DMS153 treated with DMSO at 0.1 percent for 48 hours (cell line): Measurements from ENCODE around the gene MAP7.

ENCODE experiments used
- DNase-seq: peaks from one replicate; lab custom pipeline; 2025; ENCODE audit not compliant: unreplicated experiment; lab: John Stamatoyannopoulos, UW

The MAP7 gene

DNA sequence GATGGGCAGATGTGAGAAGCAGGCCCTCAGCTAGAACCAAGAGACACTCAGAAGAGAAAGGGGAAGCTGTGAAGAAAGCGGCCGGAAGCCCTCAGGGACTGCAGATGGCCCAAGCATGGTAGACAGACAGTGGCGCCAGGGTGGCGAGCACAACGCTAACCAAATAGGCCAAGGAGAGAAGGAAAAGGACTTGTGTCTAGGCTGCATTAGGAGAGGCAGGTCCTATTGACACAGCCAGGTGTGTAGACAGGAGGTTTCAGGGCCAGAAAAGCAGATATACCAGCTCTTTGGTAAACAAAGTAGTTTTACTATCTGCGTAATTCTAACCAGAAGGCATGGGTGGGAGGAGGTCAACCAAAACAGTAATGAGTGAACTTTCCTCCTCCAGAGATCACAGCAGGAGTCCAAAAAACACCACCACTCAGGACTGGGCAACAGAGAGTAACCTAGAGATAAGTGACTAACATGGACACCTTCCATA lies 15.8 kb upstream of the MAP7 start:
- DNase-seq = peak; percentile 47

DNA sequence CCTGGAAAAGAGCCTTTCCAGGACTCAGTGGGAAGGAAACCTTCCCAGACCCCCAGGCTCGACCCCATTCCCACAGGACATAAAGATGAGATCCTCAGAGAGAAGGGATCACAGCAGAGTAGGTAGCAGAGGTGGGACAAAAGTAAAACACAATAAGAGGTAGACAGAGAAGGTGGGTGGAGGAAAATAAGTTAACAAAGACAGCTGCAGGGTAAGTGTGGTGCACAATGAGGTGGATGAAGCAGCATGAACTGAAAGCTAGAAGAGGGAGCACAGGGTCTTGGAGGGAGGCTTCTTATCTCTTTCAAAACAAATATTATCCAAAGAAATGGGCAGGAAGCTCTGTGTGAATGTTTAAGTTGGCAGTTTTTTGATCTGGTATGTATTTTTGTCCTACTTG lies 14.0 kb upstream of the MAP7 start:
- DNase-seq = no peak

DNA sequence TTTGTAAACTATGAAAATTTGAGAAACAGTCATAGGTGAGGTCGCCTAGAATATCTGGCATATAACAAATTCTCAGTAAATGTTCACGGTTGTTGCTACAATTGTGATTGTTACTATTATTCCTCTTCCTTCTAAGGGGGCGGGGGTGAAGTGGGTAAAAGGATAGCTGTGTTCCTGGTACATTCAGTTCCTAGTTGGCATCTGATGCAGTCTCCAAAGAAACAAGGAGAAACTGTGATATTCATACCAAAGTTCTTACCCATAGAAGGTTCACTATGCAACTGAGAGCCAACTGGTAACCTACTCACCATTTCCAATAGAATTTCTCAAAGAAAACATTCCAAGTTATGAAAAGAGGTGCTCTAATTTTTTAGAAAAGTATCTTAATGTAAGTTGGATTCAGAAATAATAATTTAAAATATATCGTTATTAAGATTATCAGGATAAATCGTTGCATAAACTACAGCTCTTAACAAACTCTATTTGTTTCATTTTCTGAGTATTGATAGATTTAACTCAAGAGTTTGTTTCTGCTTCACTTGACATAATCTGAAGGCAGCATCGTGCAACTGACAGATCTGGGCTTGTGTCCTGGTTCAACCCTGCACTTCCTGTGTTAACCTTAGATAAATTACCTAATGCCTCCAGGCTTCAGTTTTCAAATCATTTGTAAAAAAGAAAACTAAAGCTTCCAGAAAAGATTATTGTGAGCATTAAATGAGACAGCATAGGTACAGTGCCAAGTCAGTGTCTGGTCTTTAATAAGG lies 13.3 kb upstream of the MAP7 start:
- DNase-seq = no peak

DNA sequence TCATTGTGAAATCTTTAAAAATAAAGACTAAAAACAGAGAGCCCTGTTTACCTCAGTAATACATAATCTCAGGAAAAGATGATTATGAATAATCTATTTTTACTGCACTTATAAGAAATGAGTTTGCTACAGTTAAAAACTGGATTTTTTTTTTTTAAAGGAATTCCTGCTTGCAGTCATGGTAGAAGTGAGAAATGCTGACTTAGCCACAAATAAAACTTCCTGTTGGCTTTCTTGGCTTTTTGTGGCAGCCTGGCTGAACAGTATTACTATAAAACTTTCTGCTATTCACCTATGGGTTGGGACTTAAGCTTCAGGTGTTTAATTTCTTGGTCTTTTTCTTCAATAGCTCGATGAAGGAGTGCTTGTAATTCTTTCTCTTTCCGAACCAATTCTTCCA lies 12.0 kb upstream of the MAP7 start:
- DNase-seq = no peak

DNA sequence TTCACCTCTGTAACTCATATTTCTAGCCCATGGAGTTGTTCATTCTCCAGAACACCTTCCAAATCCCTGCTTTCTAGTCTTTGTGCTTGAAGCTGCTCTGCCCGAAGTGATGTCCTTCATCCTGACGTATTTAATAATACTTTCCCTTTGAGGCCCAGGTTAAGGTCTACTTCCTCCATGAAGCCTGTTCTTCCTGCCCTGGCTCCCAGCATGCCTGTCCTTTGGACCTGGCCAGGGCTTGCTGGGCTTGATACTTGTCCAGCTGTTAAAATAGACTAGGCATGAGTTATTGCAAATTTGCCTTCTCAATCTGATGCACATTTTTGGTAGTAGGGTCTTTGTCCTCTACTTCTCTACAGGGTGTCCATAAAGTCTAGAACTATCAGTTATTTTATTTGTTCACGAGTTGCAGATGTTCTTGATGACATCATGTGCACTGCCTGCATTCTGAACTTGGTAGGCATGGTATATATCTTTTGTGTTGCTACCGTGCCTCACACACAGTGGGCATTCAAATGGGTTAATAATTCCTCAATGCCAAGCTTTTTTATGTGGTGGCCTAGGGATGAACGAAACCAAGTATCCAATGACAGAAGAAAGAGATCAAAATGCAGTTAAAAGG lies 3.1 kb upstream of the MAP7 start:
- no peak for DNase-seq

DNA sequence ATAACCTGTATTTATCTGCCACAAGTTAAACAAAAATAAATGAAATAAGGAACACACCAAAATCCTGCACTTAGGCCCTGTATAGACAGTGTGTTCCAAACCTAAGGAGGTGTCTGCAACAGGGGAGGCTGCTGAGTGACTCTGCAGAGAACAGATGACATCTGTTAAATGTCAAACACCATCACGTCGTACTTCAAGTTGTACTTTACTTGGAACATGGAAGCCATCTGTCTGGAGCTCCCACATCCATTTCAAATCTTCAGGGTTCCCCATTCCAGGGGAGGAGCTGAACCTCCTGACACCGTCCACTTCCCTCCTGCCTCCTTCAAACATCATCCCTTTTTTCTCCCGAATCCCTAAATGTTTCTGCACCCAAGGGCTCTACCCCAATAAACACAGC lies 1.8 kb upstream of the MAP7 start:
- DNase-seq = no peak

DNA sequence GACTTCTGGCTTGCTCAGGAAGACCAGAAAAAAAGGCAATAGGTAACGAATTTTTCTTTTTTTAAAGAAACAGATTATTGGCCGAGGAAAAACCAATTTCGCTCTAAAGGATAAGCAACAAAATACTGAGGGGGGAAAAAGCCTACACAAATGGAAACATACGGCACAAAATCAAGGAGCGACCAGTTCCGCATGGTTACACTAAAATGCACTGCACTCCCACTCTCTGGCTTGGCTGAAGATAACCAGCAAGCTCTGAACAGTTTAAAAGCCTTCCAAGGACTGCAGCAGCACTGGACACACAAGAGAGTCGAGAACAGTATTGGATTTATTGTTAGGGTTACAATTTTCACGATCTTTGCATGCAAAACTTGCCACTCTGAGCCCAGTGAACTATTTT lies 881 bp upstream of the MAP7 start:
- DNase-seq = no peak

DNA sequence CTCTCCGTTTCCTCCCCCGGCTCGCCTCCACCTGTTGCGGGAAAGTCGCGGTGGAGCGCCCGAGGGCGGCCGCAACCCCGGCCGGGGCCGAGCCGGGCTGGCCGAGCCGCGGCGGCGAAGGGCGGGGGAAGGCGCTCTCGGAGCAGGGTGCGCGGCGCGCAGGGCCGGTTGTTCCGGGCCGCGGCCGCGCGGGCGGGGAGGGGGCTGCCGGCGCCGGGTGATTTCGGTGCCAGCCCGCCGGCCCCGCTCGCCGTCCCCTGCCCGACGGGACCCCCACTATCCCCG lies 235 bp downstream of the MAP7 start:
- no peak for DNase-seq

DNA sequence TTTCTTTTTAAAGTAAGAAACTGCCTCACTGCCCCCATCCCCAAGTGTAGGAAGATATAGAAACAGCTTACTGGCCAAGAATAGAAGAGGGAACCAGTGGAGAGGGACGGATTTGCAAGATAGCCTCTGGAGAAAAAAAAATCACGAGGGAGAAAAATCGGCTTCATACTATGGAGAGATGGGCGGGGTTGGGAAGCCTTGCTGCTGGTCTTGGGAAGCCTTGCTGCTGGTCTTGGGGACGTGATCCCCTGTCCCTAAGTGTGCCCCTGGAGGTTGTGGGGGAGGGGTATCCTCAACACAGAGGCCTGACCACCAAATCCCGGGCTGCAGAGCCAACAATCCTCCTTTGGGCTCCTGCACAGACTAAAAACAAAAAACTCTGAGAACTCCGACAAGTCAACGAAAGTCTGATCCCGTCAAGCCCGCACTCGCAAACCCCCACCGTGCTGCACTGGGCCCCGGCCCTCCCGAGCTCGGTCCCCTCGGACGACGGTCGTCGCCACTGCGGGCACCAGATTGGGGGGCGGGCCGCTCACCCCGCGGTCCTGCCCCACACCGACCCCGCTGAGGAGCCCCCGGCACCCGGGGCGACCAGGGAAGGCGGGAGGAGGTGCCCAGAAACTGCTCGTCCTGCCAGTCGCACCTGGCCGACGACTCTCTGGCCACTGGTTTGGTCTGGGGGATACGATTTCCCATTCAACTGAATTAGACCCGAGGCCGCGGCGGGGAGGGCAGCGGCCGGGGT lies 750 bp downstream of the MAP7 start:
- DNase-seq = no peak

DNA sequence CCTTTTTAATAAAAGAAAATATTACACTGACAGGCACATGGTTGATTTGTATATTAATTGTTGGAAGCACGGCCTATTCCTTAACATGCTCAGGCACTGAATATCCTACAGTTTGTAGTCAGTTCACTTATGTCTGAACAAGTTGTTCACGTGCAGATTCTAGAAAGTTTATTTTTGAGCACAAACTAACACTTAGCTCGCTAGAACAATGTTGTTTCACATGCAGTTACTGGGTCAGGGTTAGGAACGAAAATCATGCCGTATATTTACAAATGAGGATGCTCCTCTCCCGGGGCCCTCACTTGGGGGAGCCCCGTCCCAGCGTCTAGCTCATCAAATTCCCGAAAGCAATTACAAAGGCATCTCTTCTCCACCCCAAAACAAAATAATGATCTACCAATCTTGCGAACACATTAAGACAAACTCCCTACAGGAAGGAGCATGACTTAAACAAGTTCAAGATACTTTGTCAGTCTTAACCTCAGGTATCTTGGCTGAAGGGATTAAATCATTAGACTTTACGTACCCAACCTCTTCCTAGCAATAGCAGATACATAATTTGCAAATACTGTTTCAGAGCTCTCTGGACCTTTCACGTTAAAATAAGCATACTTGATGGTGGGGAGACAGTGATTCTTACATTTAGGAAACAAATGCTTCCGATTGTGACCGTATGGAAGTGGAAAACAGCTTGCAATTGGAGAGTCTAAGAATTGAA lies 1.5 kb downstream of the MAP7 start:
- no peak for DNase-seq

DNA sequence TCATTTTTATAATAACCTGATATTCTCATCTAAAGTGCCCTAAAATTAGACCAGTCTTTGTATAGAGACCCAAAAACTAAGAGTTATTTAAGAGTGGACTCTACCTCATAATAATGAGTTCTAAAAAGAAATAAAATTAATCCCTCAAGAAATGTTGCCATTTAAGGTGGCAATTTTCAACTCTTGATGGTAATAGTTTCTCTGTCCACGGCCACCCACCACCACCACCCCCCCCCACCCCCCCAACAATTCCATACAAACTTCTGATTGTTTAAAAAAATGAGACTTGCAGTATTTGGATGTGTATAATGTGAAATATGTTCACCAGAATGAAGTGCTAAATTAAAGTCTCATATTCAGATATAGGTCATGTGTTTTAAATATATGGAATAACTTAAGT lies 2.4 kb downstream of the MAP7 start:
- DNase-seq = no peak

DNA sequence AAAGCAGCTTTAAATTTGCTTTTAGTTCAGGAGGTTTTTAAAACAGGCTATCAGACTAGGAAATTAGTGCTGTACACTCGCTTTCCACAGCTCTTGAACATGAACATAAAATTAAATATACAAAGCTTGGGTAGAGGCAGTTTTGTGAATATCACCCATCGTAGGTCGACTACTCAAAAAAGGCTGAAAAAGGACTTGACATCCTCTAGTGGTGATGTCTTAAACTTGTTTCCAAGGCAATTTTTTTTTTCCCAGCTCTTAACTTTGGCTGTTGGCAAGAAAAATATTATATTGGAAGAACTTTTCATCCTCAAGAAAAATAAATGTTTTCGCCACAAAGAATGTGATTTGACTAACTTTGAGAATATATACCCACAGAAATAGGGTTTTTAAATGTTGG lies 2.9 kb downstream of the MAP7 start:
- DNase-seq = peak; percentile 25

DNA sequence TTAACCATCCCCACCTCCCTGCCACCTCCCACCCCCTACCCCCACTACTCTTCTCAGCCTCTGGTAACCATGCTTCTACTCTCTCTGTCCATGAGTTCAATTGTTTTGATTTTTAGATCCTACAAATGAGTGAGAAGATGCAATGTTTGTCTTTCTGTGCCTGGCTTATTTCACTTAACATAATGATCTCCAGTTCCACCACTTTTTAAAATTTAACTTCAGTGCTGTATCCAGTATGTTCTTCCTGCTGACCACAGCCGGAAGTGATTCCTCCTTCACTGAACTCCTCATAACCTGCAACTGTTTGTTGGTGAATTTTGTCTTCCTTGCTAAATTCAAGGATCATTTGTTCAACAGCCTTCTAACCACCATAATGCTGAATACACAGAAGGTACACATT lies 3.9 kb downstream of the MAP7 start:
- no peak for DNase-seq

DNA sequence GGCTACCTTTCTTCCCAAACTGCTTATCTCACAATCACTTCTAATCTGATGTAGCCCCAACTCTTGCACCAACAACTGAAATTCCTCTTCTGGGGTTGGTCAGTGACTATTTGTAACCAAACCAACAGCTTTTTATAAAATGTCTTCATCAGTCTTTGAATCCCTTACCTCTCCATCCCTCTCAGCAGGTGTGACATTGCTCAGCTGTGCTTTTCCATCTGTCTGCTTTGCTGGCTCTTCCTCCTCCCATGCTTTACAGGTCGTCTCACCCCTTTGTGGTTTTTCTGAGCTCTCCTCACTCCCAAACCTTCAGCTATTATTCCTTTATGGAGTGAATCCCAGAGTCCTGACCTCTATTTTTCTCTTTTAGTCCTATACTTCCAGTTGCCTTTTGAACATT lies 5.9 kb downstream of the MAP7 start:
- no peak for DNase-seq

DNA sequence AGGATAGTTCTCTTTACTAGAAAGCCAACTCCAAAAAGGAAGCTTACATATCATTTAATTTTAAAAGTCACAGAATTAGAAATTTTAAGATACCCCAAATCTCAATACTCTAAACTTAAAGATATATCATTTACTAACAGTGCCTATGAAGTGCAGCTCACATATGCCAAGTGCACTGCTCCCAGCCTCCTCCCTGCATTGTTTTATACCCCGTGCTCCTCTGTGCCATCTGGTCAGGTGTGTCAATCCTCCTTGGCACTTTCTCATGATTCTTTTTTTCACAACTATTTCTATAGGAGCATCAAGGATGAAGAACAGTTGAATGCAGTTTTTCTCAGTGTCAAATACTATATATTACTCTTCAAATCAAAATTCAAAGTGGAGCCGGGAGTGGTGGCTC lies 8.8 kb downstream of the MAP7 start:
- DNase-seq = no peak

DNA sequence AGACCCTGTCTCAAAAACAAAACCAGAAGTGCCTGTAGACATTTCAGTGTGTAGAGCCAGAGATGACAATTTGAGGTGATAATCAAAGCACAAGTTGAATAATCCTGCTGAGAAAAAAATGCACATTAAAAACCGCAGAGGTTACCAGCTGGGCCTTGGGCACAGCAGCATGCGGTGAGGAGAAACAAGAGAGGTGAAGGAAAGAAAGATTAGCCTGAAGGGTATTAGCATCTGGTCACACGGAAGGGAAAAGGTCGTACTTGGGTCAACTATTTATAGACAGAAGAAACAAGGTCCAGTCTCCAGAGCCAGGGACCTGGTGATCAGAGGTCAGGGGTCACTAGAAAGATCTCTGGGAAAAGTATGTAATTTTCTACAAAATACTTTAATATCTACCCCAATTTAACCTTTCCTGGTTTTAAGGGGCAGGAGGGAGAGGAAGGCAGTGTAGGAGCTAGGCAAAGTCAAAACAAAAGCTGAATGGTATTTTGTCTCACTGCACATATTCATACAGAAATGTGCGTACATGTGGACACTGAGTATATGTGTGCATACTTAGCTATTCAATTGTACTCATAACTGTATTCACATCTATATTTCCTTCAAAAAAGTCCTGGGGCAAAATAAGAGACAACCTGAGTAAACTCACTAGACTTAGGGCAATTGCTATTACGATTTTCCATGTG lies 10.1 kb downstream of the MAP7 start:
- no peak for DNase-seq

DNA sequence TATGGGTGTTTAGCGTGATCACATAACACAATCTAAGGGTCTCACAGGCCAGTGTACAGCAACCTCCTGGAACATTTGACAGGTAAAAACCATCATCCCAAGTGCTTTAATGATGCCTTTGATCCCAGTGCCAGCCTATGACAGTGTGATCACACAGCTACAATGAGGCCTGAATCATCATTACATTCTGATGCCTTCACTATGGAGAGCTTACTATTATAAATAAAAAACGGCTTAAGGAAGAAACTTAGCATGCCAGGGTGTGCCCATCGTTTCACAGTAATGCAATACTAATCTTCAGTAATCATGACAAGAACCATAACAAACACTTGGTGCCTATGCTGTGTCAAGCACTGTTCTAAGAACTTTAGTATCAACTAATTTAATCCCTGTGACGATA lies 11.4 kb downstream of the MAP7 start:
- DNase-seq = no peak

DNA sequence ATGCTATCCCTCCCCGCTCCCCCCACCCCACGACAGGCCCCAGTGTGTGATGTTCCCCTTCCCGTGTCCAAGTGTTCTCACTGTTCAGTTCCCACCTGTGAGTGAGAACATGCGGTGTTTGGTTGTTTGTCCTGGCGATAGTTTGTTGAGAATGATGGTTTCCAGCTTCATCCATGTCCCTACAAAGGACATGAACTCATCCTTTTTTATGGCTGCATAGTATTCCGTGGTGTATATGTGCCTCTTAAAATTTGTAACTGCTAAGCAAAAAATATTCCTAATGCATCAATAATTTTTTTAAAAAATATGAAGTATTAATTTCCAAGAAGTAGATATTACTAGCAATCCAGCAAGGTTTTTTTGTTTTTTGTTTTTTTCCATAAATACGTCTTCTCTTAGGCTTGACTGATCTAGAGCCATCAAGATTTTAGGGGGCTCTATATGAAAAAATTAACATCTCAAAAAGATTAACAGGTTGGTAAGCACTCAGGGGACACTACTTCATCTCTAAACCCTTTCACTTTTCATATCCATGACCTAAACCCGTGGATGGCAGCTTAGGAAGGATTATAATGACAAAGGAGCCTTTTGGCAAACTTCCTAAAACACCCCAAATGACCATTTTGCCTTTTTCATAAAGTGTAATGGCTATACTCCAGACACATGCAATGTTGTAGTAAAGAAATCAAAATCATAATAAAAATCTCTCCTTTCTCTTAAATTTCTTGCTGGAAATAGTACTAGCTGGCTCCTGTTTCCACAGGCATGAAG lies 14.2 kb downstream of the MAP7 start:
- DNase-seq = no peak

DNA sequence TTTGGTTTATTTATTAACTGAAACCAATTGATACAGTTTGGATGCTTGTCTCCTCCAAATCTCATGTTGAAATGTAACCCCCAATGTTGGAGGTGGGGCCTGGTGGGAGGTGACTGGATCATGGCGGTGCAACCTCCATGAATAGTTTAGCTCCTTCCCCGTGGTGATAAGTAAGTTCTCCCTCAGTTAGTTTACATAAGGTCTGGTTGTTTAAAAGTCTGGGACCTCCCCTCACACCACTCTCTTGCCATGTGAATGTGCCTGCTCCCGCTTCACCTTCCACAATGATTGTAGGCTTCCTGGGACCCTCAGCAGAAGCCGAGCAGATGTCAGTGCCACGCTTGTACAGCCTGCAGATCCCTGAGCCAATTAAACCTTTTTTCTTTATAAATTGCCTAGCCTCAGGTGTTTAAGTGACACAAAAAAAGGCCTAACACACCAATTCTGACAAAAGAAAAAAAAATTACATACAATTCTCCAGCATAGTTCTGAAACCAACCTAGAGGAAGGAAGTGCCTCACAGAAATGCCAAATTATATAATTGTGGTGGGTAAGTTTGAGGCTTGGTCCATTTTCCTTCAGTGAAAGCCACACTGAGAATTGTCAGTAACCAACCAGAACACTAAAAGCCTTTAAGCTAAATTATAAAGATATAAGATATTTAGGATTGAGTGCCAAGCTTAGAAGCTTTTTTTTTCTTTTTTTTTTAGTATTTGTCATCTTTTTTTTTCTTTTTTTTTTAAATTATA lies 15.0 kb downstream of the MAP7 start:
- DNase-seq = no peak

DNA sequence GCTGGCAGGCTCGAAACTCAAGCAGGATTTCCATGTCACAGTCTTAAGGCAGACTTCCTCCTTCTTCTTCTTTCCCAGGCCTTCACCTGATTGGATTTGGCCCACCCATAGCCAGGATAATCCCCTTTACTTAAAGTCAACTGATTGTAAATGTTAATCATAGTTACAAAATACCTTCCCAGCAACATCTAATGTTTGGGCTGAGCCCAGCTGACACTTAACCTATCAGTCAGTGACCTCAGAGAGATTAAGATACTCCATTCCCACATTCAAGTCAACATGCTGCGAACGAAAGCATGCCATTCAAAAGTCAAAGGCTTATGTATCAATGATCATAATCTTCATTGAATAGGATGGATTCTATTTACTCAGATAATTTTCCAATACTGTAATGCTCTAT lies 16.0 kb downstream of the MAP7 start:
- no peak for DNase-seq
